ENCODE measurements around the gene HYDIN.
"Not testable (repeated sequence)": the region's sequence is repeated elsewhere in the genome, so short reads cannot be mapped to it uniquely, and the experiment has no call there.

HYDIN gene

GRCh38 chr16:70823498-70824118 lies 406.9 kb downstream of the HYDIN start:
- H3K36me3 ChIP-seq (ENCODE audit: control insufficient read depth in 2 of 2, insufficient read depth in 2 of 2, low read length in 2 of 2); H3K4me3 ChIP-seq (ENCODE audit: low read length in 2 of 2); H3K4me1 ChIP-seq (ENCODE audit: control insufficient read depth, insufficient read depth, low read length); H3K9me3 ChIP-seq (ENCODE audit: control insufficient read depth in 2 of 2, low read length in 2 of 2); H3K9ac ChIP-seq (ENCODE audit: low read length in 2 of 2); H3K27ac ChIP-seq (ENCODE audit: low read length); H3K27me3 ChIP-seq (ENCODE audit: control insufficient read depth in 1 of 2, insufficient read depth in 2 of 2, low read length in 2 of 2): not testable (repeated sequence)

- not testable (repeated sequence) for H3K4me3 ChIP-seq (ENCODE audit: low read length in 2 of 2); H3K27ac ChIP-seq (ENCODE audit: low read length); H3K9ac ChIP-seq (ENCODE audit: low read length in 2 of 2); H3K9me3 ChIP-seq (ENCODE audit: control insufficient read depth in 2 of 2, low read length in 2 of 2); H3K36me3 ChIP-seq (ENCODE audit: control insufficient read depth in 2 of 2, insufficient read depth in 2 of 2, low read length in 2 of 2); H3K4me1 ChIP-seq (ENCODE audit: control insufficient read depth, insufficient read depth, low read length); H3K27me3 ChIP-seq (ENCODE audit: control insufficient read depth in 1 of 2, insufficient read depth in 2 of 2, low read length in 2 of 2)
These were observed 407.8 kb downstream of the HYDIN start for GRCh38 chr16:70822734-70823133.

GRCh38 chr16:70818088-70818487 lies 412.4 kb downstream of the HYDIN start:
- not testable (repeated sequence) for H3K9me3 ChIP-seq (ENCODE audit: control insufficient read depth in 2 of 2, low read length in 2 of 2); H3K36me3 ChIP-seq (ENCODE audit: control insufficient read depth in 2 of 2, insufficient read depth in 2 of 2, low read length in 2 of 2); H3K4me3 ChIP-seq (ENCODE audit: low read length in 2 of 2); H3K27me3 ChIP-seq (ENCODE audit: control insufficient read depth in 1 of 2, insufficient read depth in 2 of 2, low read length in 2 of 2); H3K9ac ChIP-seq (ENCODE audit: low read length in 2 of 2); H3K4me1 ChIP-seq (ENCODE audit: control insufficient read depth, insufficient read depth, low read length); H3K27ac ChIP-seq (ENCODE audit: low read length)

- Histone ChIP-seq H3K36me3 (ENCODE audit: control insufficient read depth in 2 of 2, insufficient read depth in 2 of 2, low read length in 2 of 2) (no peaks in the 10 kb centered on the region), H3K27ac (ENCODE audit: low read length) (no peak overlapping the region), H3K9me3 (ENCODE audit: control insufficient read depth in 2 of 2, low read length in 2 of 2) (no peaks in the 10 kb centered on the region), H3K27me3 (ENCODE audit: control insufficient read depth in 1 of 2, insufficient read depth in 2 of 2, low read length in 2 of 2) (peaks cover 0 to 18% of the 10 kb centered on the region in 2 donors), H3K4me1 (ENCODE audit: control insufficient read depth, insufficient read depth, low read length) (no peaks in the 10 kb centered on the region), H3K4me3 (ENCODE audit: low read length in 2 of 2) (no peak overlapping the region), H3K9ac (ENCODE audit: low read length in 2 of 2) (no peak overlapping the region)
These were observed 421.0 kb downstream of the HYDIN start for GRCh38 chr16:70809392-70810060.

GRCh38 chr16:70808371-70808770 lies 422.2 kb downstream of the HYDIN start:
- Histone ChIP-seq H3K4me3 (ENCODE audit: low read length in 2 of 2) (no peak overlapping the region), H3K9ac (ENCODE audit: low read length in 2 of 2) (no peak overlapping the region), H3K27me3 (ENCODE audit: control insufficient read depth in 1 of 2, insufficient read depth in 2 of 2, low read length in 2 of 2) (peaks cover 0 to 18% of the 10 kb centered on the region in 2 donors), H3K27ac (ENCODE audit: low read length) (no peak overlapping the region), H3K4me1 (ENCODE audit: control insufficient read depth, insufficient read depth, low read length) (no peaks in the 10 kb centered on the region), H3K9me3 (ENCODE audit: control insufficient read depth in 2 of 2, low read length in 2 of 2) (no peaks in the 10 kb centered on the region), H3K36me3 (ENCODE audit: control insufficient read depth in 2 of 2, insufficient read depth in 2 of 2, low read length in 2 of 2) (no peaks in the 10 kb centered on the region)

GRCh38 chr16:70805787-70806186 lies 424.7 kb downstream of the HYDIN start:
- Histone ChIP-seq H3K4me1 (ENCODE audit: control insufficient read depth, insufficient read depth, low read length) (no peaks in the 10 kb centered on the region), H3K4me3 (ENCODE audit: low read length in 2 of 2) (no peak overlapping the region), H3K27me3 (ENCODE audit: control insufficient read depth in 1 of 2, insufficient read depth in 2 of 2, low read length in 2 of 2) (peaks cover 0 to 18% of the 10 kb centered on the region in 2 donors), H3K27ac (ENCODE audit: low read length) (no peak overlapping the region), H3K9me3 (ENCODE audit: control insufficient read depth in 2 of 2, low read length in 2 of 2) (no peaks in the 10 kb centered on the region), H3K36me3 (ENCODE audit: control insufficient read depth in 2 of 2, insufficient read depth in 2 of 2, low read length in 2 of 2) (no peaks in the 10 kb centered on the region), H3K9ac (ENCODE audit: low read length in 2 of 2) (no peak overlapping the region)

GRCh38 chr16:70805380-70805779 lies 425.1 kb downstream of the HYDIN start:
- Histone ChIP-seq H3K27ac (ENCODE audit: low read length) (no peak overlapping the region), H3K4me3 (ENCODE audit: low read length in 2 of 2) (no peak overlapping the region), H3K36me3 (ENCODE audit: control insufficient read depth in 2 of 2, insufficient read depth in 2 of 2, low read length in 2 of 2) (no peaks in the 10 kb centered on the region), H3K27me3 (ENCODE audit: control insufficient read depth in 1 of 2, insufficient read depth in 2 of 2, low read length in 2 of 2) (peaks cover 0 to 18% of the 10 kb centered on the region in 2 donors), H3K9me3 (ENCODE audit: control insufficient read depth in 2 of 2, low read length in 2 of 2) (no peaks in the 10 kb centered on the region), H3K4me1 (ENCODE audit: control insufficient read depth, insufficient read depth, low read length) (peaks cover 4% of the 10 kb centered on the region), H3K9ac (ENCODE audit: low read length in 2 of 2) (no peak overlapping the region)

GRCh38 chr16:70804734-70805169 lies 425.8 kb downstream of the HYDIN start:
- Histone ChIP-seq H3K27me3 (ENCODE audit: control insufficient read depth in 1 of 2, insufficient read depth in 2 of 2, low read length in 2 of 2) (peaks cover 0 to 17% of the 10 kb centered on the region in 2 donors), H3K36me3 (ENCODE audit: control insufficient read depth in 2 of 2, insufficient read depth in 2 of 2, low read length in 2 of 2) (no peaks in the 10 kb centered on the region), H3K9me3 (ENCODE audit: control insufficient read depth in 2 of 2, low read length in 2 of 2) (no peaks in the 10 kb centered on the region), H3K4me3 (ENCODE audit: low read length in 2 of 2) (no peak overlapping the region), H3K27ac (ENCODE audit: low read length) (no peak overlapping the region), H3K4me1 (ENCODE audit: control insufficient read depth, insufficient read depth, low read length) (peaks cover 7% of the 10 kb centered on the region), H3K9ac (ENCODE audit: low read length in 2 of 2) (no peak overlapping the region)

- Histone ChIP-seq H3K27me3 (ENCODE audit: control insufficient read depth in 1 of 2, insufficient read depth in 2 of 2, low read length in 2 of 2) (peaks cover 0 to 13% of the 10 kb centered on the region in 2 donors), H3K36me3 (ENCODE audit: control insufficient read depth in 2 of 2, insufficient read depth in 2 of 2, low read length in 2 of 2) (no peaks in the 10 kb centered on the region), H3K4me3 (ENCODE audit: low read length in 2 of 2) (no peak overlapping the region), H3K4me1 (ENCODE audit: control insufficient read depth, insufficient read depth, low read length) (peaks cover 7% of the 10 kb centered on the region), H3K27ac (ENCODE audit: low read length) (no peak overlapping the region), H3K9me3 (ENCODE audit: control insufficient read depth in 2 of 2, low read length in 2 of 2) (no peaks in the 10 kb centered on the region), H3K9ac (ENCODE audit: low read length in 2 of 2) (no peak overlapping the region)
These were observed 426.3 kb downstream of the HYDIN start for GRCh38 chr16:70804153-70804733.

- no peak overlapping the region for H3K27ac ChIP-seq (ENCODE audit: low read length)
- H3K36me3 ChIP-seq (ENCODE audit: control insufficient read depth in 2 of 2, insufficient read depth in 2 of 2, low read length in 2 of 2): peaks cover 0 to 2% of the 10 kb centered on the region in 2 donors
- peaks cover 10% of the 10 kb centered on the region for H3K4me1 ChIP-seq (ENCODE audit: control insufficient read depth, insufficient read depth, low read length)
- H3K27me3 ChIP-seq (ENCODE audit: control insufficient read depth in 1 of 2, insufficient read depth in 2 of 2, low read length in 2 of 2): peaks cover 0 to 11% of the 10 kb centered on the region in 2 donors
- H3K4me3 ChIP-seq (ENCODE audit: low read length in 2 of 2): no peak overlapping the region
- no peaks in the 10 kb centered on the region for H3K9me3 ChIP-seq (ENCODE audit: control insufficient read depth in 2 of 2, low read length in 2 of 2)
- no peak overlapping the region for H3K9ac ChIP-seq (ENCODE audit: low read length in 2 of 2)
These were observed 427.2 kb downstream of the HYDIN start for GRCh38 chr16:70803319-70803718.

GRCh38 chr16:70801611-70802010 lies 428.9 kb downstream of the HYDIN start:
- Histone ChIP-seq H3K27me3 (ENCODE audit: control insufficient read depth in 1 of 2, insufficient read depth in 2 of 2, low read length in 2 of 2) (peaks cover 0 to 2% of the 10 kb centered on the region in 2 donors), H3K27ac (ENCODE audit: low read length) (no peak overlapping the region), H3K9ac (ENCODE audit: low read length in 2 of 2) (no peak overlapping the region), H3K36me3 (ENCODE audit: control insufficient read depth in 2 of 2, insufficient read depth in 2 of 2, low read length in 2 of 2) (peaks cover 2 to 3% of the 10 kb centered on the region in 2 donors), H3K9me3 (ENCODE audit: control insufficient read depth in 2 of 2, low read length in 2 of 2) (no peaks in the 10 kb centered on the region), H3K4me1 (ENCODE audit: control insufficient read depth, insufficient read depth, low read length) (peaks cover 10% of the 10 kb centered on the region), H3K4me3 (ENCODE audit: low read length in 2 of 2) (peak overlapping the region in 1 of 2 donors; percentile 85)

Measured in stomach smooth muscle (tissue), 2 donors.